Measurements from ENCODE around the gene KCNQ1.

KCNQ1 gene

GRCh38 chr11:2445746-2446551 is 1.1 kb downstream of the KCNQ1 start:
- no peak for DNase-seq

- DNase-seq: no peak
These were observed 1.9 kb downstream of the KCNQ1 start for GRCh38 chr11:2446590-2447252.

- no peak for DNase-seq
These were observed 2.6 kb downstream of the KCNQ1 start for GRCh38 chr11:2447253-2447950.

DNA sequence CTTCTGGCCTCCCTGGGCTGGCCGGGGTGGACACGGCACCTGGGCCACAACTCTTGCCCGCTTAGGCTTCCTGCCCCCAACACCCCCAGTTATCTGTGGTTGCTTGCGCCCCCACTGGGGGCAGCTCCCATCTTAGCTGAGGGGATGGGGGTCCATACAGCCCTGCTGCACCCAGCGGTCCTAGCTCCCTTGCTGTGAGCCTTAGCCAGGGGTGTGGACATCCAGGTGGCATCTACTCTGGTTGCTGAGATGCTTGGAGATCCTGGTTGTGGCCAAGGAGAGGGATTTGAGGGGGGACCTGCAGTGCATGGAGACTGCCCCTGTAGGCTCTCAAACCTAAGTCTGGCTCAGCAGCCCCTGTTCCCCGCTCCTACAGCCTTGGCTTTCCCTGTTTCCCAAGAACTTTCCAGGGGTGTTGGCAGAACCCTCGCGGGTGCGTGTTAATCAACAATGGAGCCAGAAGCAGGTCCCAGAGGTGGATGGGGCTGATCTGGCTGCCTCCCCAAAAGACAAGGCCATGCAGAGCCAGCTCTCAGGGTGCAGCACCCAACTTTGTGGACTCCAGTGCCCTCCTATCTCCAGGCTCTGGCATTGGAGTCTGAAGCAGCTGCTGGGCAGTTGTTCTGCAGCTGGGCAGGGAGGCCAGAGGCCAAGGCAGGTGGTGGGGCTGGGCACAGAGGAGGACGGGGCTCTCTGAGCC is 3.3 kb downstream of the KCNQ1 start:
- no peak for DNase-seq

DNA sequence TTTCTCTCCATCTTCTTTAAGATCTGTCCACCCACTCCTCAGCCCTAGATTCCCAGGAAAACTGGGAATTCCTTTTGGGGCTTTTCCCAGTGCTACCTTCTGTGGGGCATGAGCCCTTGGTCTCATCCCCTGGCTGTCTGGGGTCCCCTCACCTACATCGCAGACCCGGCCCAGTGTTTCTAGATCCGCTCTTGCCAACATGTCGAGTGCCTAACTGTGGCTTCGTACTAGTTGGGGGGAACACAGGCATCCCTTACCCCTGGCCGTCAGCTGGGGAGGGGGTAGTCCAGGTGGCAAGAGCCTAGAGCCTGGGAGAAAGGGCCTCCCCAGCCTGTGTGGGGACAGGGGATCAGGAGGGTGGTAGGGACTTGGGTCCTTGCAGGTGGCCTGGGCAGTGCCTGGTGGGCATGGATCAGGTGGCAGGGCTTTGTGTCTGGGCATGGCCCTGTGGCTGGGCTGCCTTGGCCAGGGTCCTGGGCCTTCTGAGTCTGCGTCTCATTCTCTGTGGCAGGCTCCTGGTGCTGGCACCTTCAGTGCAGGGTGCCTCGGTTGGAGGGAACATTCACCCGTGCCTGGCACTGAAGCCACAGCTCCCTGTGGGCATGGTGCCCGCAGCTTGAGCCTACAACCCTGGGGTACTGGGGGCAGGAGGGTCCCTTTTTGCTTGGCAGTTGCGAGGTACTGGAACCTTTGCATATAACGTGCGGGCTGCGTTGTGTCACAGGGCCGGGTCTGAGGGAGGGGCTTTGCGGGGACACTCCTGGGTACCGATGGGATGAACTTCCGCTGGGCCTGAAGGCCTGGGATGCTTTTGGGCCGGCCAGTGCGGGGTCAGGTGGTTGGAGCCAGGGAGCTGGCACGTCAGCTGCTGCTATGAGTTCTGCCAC is 4.1 kb downstream of the KCNQ1 start:
- DNase-seq: no peak

DNA sequence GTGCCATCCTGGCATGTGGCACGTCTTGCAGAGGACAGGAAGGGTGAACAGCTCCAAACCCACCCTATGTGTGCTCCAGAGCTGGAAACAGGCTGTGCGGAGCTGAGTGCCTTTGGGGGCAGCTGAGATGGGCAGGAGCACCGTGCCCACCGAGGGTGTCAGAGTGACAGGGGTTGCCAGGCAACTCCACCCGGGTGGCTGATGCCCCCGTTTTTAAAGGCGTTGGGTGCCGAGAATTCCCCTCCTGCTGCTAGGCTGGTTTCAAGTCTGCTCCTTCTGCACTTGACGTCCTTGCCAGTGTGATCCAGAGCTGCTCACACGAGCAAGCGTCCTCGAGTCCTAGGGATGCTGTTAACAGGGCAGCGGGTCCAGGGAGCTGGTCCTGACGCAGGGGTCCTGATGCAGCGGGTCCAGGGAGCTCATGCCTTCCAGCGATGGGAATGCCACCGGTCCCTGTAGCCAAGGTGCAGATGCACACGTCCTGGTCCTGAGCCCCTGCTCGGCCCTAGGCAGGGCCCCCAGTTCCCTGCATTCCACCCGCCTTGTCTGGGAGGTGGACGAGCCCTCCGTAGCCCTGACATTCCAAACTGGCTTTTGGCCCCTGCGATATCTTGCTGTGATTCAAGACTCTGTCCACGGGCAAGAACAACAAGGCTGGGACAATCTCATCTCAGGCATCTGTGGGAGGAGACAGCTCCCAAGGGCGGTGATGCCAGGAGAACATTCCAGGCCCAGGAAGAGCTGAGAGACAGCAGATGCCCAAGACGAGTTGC is 4.9 kb downstream of the KCNQ1 start:
- DNase-seq: no peak

- DNase-seq: no peak
These were observed 5.7 kb downstream of the KCNQ1 start for GRCh38 chr11:2450321-2451041.

- DNase-seq: no peak
These were observed 6.5 kb downstream of the KCNQ1 start for GRCh38 chr11:2451336-2451735.

DNA sequence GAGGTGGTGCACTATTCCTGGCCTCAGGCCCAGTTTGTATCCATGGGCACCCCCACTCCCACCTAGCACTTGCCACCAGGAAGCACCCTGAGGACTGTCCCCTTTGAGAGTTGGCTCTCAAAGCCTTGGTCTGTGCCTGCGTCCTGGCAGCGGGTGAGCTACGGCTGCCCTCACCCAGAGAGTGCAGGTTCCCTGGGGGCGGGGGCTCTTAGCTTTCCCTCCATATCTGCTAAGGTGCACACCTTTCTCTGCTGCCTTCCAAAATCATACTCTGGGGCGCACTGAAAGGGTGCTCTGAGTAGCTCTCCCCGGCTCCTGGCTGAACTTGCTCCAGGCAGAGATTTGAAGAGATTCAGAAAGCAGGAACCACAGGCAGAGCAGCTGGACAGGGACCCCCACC is 7.1 kb downstream of the KCNQ1 start:
- DNase-seq: no peak

GRCh38 chr11:2452321-2453012 is 7.7 kb downstream of the KCNQ1 start:
- no peak for DNase-seq

DNA sequence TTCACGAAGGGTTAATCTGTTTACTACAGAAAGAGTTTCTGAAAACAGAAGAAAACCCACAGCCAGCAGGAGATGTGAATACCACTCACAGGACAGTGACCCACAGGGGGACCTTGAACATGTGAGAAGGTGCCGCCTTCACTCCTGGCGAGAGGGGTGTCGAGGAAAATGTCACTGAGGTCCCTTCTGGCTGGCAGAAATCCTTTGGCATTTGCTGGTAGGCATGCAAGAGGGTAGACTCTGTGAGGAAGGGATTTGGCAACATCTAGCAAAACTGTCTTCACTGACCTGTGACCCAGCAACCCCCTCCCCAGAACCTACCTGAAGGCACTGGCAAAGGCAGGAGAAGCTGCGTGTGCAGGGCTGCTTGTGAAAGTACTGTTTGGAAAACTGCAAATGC is 8.6 kb downstream of the KCNQ1 start:
- no peak for DNase-seq

- DNase-seq: no peak
These were observed 13.5 kb downstream of the KCNQ1 start for GRCh38 chr11:2458321-2458720.

- no peak for DNase-seq
These were observed 14.4 kb downstream of the KCNQ1 start for GRCh38 chr11:2459016-2459725.

- DNase-seq: no peak
These were observed 15.2 kb downstream of the KCNQ1 start for GRCh38 chr11:2459796-2460531.

DNA sequence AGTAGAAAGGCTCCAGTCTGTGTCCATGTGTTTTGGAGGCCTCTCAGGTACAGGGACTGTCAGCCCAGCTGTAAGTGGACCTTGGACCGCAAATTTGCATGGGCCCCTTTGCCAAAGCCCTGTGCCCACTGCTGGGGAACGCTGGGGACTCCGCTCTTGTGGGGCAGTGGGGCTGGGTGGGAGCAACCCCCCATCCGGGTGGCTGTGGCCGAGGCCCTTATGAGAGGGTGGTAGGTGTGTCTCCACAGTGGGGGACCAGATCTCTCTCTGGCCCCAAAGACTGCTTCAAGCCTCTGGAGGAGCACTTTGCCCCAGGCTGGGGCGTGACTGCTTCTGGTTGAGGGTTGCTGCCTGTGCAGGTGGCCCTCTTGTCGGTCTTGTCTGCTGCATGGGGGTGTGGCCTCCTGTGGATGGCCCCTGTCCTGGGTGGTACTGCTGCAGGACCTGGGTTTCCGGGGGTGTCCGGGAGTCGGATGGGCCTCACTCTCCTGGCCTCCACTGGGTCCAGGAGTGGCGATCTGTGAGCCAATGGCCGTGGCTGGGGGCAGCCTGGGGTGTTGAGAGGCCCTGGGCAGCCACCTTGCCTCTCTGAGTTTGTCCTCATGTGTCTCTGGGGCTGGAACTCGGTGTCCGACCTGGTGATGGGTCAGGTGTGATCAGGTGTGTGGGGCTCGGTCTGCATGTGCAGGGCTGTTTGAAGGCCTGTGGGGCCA is 15.9 kb downstream of the KCNQ1 start:
- no peak for DNase-seq

DNA sequence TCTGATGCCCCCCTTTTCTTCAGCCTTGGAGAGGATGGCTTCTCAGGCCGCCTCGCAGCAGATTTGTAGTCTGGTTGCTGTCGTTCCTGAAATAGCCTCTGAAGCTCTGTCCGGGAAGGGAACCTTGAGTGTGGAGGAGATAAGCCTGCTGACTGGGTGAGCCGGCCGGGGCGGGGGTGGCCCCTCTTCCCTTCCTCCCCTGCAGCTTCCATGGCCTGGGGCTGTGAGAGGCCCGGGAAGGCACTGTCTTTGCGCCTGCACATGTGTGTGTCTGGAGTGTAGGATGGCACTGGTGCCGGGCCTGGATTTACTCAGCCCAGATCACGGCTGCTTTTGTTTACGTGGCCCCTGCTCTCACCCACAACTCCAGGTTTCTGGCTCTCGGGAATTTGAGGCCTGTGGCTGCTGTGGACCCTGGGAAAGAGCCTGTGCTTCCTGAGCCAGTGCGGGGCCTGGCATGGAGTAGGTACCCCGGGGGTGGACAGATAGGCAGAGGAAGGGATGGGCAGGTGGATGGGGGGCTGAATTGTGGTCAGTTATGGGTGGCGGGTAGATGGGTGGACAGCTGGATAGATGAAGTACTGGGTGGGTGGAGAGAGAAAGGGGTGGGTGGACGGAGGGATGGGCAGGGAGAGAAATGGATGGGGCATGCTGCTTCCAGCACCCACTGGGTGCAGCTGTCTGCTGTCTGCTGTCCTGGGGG is 16.6 kb downstream of the KCNQ1 start:
- no peak for DNase-seq

DNA sequence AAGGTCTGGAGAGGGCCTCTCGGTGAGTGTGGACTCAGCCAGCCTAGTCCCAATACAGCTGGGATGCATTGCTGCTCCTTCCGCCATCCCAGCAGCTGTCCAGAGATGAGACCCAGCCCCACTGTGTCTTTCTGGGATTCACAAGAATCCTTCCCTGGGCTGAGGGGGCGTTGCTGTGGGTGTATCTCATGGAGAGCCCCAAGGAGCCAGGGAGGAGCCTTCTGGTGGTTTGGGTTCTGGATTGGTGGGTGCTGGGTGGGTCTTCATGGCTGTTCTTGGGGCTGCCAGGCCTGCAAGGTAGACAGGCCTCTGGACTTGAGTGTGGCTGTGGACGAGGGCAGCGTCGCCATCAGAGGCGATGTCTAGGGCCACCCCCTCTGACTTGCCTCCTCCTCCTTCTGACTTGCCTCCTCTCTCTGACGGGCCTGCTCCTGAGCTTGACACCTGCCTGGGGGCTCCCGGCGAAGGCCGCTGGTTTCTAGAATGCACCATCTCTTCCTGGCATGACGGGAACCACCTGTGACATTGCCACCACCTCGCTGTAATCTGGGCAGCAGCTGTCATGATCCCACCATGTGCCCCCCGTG is 17.2 kb downstream of the KCNQ1 start:
- no peak for DNase-seq
